IPS-NIHi7 (cell line): ENCODE results near the gene DCUN1D2.
A peak's percentile ranks its signal among the peaks of the same experiment; 100 is the strongest.
"Not testable (repeated sequence)": the region's sequence is repeated elsewhere in the genome, so short reads cannot be mapped to it uniquely, and the experiment has no call there.

ENCODE experiments used
- DNase-seq: peaks from one replicate; pipeline ENCODE4 v3.0.0; 2012; ENCODE audit warnings: mixed read lengths; ENCODE audit errors: extremely low spot score

Gene DCUN1D2

DNA sequence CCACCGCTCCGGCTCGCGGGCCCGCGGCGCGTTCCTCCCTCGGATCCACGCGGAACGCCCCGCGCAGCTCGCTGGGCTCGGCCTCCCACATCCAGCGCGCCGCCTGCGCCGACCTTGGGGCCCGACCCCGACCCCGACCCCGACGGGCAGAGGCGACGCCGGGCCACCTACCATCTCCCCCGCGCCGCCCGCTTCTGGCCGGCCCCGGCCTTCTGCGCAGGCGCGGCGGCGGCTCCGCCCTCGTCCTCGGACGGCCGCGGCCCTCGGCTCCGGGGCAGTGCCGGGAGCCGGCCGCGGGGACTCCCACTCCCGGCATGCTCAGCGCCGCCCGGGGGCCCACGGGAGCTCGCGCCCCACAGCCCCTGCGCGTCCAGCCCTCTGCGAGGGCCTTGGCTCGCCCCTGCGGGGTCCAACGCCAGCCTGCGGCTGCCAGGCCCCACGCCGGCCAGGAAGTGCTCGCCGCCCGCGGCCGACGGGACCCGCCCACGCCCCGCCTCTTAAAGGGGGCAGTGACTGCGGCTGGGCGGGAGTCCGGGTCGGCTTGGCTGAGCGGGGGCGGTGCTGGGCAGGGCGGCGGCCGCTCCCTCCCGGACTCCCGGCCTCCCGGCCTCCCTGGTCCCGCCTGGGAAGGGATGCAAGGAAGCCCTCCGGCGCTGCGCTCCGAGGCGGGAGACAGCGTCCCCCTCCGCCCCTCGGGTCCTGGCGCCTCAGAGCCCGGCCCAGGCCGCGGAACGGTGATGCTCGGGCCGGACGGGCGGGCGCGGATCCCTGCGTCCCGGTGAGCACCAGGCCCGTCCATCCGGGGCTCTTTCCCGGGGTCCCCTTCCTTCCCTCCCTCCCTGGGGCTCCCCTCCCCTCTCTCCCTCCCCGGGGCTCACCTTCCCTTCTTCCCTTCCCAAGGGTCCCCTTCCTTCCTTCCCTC, at the start of gene DCUN1D2:
Gene DCUN1D2 (minus strand): TSS at position 216 of the 922 bp plus-strand sequence. CDS start 42 bp downstream, at position 174.
- peak; percentile 95 for DNase-seq

DNA sequence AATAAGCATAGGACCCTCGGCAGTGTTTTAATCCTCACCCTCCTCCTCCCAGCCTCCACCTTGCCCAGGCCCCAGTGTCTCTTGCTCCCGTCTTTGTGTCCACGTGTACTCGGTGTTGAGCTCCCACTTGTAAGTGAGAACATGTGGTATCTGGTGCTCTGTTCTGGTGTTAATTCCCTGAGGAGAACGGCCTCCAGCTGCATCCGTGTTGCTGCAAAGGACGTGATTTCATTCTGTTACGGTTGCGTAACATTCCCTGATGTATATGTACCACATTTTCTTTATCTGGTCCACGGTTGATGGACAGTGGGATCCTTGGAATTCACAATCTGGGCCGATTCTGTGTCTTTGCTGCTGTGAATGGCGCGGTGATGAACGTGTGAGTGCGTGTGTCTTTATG, 49.3 kb upstream of the DCUN1D2 start:
- no peak for DNase-seq

DNA sequence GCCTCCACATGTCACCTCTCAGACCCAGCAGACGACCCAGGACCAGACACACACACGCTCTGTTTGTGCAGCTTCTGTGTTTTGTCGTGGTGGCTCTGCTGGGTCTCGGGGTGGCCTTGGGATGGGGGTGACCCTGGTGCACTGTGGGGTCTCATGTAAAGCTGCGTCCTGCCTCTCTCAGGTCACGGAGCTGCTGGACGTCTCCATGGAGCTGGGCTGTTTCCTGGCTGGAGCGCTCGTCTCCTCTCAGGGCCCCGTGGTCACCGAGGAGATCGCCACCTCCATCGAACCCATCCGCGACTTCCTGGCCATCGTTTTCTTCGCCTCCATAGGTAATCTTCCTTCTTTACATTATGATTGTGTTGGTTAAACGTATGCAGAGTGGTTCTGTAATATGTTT, 48.7 kb upstream of the DCUN1D2 start:
- no peak for DNase-seq

DNA sequence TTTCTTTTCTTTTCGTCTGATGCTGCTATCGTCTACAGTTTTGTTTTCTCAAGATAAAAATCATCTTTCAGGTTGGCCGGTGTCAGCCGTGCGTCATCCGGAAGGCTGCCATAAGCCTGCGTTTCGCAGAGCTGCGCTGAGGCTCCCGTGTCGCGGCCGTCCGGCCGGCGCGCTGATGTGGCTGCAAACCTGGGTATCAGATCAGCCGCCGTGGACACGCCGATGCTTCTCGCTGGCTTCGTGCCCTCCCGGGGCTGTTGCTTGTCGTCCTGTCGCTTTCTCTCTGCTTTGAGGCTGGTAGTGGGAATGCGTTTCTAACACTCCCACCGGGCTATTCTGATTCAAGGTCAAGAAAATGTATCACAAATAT, 48.2 kb upstream of the DCUN1D2 start:
- no peak for DNase-seq

DNA sequence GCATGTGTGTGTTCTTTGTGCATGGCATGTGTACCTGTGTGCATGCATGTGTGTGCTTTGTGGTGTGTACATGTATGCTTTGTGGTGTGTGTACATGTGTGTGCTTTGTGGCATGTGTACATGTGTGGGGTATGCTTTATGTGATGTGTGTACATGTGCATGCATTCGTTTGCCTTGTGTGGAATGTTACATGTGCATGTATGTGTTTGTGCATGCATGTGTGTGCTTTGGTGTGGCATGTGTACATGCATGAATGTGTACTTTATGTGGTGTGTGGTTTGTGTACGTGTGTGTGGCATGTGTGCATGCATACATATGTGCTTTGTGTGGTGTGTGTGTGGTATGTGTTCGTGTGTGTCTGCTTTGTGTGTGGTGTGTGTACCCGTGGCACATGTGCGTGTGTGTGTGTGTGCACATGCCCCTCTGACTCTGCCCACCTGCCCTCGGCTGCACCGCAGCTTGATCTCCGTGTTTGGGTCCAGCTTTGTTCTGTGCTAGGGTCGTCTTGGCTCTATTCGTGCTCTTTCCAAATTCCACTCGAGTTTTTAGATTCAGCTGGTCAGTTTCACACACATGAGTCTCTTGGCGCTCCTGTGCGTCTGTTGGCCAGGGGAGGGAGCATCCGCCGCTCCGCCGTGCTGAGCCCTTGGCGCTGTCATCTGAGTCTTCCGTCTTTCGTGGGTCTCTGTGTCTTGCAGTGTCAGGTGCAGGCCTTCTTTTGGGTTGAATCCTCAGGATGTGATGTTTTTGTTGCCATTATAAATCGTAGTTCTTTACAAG, 47.6 kb upstream of the DCUN1D2 start:
- no peak for DNase-seq

DNA sequence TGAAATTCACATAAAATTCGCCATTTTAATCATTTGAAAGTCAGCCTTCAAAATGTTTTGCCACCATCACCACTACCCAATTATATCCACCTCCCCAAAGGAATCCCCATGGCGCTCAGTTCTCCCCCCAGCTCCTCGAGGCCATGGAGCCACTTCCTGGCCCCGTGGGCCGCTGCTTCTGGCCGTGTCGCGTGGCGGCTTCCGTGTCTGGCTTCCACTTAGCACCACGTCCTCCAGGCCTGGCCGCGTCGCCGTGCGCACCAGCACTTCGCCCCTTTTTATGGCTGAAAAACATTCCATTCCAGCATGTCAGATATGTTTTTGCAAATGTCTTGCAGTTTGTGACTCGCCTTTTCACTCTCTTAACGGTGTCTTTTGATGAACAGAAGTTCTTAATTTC, 46.7 kb upstream of the DCUN1D2 start:
- no peak for DNase-seq

DNA sequence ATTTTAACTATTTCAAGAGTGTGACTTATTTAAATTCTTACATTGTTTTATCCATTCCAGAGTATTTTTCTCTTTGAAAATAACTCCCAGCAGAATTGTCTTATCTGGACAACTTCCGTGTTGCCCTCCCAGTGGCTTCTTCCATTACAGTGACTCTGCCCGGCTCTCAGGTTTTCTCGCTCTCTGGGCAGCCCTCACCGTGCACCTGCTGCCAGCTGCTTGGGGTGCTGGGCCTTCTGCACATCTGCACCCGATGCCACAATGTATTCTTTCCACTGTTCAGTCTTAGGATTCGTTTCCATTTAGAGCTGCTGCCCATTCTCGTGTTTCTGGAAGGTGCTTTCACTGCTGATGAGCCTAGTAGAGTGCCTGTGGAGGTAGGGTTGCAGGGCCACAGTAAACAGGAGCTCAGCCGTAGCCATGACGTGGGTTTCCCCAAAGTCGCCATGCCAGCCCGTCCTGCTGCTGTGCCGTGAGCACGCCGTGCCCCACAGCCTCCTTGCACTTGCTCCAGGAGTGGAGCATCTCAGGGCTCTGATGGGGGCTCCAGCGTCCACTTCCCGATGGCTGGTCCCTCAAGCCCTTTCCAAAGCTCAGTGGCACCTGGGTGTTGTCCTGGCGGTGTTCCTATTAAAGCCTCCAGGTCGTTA, 46.1 kb upstream of the DCUN1D2 start:
- DNase-seq, result no peak

DNA sequence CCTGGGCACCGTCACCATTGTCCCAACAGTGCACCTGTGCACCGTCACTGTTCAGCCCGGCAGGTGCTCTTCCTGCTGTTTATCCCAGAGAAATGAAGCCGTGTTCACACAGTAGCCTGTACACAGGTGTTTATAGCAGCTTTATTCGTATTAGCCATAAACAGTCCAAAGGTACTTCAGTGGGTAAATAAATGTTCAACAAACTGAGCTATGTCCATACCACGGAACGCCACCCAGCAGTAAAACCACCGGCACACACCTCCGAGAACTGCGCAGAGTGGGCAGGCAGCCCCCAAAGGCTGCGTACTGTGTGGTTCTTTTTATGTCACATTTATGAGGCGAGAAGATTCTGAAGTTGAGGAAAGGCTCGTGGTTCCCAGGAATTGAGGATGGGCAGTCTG, 44.9 kb upstream of the DCUN1D2 start:
- DNase-seq, result no peak

DNA sequence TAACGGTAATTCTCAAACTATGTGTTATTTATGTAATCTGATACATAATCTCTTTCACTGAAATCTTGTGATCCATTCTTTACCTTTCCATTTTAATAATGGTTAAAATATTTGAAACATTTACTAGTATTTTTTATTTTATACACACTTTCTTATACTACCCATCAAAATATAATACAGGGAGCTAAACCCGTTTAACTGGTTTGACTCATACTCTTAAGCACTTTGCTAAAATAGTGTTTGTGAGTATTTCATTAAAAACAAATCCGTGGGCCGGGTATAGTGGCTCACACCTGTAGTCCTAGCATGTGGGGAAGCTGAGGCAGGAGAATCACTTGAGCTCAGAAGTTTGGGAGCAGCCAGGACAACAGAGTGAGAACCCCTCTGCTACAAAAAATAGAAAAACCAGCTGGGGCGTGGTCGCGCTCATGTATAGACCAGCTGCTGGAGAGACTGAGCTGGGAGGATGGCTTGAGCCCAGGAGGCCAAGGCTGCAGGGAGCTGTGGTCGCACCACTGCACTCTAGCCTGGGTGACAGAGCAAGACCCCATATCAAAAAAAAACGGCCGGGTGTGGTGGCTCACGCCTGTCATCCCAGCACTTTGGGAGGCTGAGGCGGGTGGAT, 43.8 kb upstream of the DCUN1D2 start:
- DNase-seq, result no peak

DNA sequence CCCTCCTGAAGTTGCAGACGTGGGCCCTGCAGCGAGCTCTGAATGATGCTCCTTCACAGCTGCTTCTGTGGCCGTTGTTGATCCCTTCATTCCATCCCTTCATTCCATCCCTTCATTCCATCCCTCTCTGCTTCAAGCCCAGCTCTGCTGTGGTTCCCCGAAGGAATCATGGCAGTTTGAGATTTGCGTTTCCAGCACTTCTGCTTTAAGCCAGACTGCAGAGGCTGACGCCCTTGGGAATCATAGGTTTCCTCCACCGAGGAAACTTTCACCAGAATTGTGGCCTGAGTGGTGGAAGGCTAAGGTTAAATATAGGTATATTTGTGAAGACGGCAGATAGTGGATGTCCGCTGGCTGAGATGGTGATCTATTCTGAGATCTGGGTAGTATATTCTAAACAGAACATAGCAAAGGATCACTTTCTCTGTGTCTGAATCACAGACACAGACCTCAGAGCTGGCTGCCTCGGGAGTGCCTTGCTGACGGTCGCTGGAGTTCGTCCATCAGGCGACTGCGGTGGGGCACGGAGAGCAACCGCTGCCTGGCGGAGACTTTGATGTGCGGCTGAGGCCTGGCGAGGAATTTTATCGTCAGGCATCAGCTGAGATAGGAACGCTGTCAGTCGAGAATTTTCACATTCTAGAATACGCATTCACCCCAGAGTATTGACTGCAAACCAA, 42.8 kb upstream of the DCUN1D2 start:
- DNase-seq, result no peak

DNA sequence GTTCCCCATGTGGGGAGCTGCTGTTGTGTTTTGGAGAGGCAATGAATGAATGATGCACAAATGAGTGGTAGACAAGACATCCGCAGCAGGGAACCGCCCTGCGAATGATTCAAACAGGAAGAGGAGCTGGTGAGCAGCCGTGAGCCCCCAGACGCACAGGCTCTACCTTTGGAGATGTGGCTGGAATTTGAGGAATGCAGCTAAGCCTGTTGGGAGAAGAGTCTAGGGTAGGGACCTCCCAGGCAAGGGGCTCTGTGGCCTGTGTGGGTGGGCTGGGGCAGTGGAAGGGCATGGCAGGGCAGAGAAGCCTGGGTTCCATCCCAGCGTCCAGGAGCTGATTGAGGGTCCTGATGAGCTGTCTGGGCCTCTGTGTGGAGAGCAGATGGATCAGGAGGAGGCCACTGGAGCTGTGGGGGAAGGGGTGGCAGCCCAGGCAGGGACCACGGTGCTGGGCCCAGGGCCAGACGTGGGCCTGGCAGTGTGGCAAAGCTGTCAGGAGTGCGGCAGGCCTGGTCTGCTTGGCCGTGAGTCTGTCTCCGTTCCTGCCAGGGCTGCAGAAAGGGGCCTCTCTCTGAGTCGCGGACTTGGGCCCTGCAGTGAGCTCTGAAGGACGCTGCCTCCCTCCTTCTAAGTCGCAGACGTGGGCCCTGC, 41.8 kb upstream of the DCUN1D2 start:
- peak; percentile 76 for DNase-seq

DNA sequence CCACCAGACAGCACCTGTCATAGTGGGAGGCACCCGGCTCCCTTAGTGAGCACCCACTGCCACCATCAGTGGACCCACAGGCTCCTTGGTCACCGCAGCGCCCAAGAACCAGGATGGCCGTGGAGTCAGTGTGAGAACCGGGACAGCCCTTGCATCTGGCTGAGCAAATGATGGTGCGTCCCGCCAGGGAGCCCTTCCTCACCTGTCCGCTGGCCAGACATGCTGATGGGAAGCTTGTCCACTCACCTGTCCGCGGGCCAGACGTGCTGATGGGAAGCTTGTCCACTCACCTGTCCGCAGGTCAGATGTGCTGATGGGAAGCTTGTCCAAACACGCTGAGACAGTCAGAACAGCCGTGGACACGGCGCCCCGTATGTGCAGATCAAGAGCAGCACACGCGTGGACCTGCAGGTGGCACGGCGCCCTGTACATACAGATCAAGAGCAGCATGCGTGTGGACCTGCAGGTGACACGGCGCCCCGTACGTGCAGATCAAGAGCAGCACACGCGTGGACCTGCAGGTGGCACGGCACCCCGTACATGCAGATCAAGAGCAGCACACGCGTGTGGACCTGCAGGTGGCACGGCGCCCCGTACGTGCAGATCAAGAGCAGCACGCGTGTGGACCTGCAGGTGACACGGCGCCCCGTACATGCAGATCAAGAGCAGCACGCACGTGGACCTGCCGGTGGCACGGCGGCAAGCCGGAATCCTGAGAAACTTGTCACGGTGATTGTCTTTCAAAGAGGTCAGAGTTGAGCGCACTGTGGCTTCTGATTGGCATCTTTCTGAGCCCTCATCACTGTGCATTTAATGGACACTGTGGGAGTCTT, 40.7 kb upstream of the DCUN1D2 start:
- no peak for DNase-seq

DNA sequence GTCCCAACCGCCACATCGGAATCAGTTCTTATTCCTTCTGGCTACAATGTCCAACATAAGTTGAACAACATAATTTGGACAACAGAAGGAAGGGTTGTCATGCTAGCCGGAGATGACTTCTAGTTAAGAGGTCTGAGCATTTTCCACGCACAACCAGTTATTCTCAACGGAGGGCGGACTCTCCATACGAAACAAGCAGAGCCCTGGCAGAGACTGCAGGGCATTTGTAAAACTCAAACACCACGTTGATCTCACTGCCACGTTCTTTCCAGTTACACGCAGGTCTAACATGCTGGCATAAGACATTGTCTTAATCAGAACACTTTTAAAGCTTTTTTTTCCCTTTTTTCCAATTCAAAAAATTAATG, 38.3 kb upstream of the DCUN1D2 start:
- no peak for DNase-seq

DNA sequence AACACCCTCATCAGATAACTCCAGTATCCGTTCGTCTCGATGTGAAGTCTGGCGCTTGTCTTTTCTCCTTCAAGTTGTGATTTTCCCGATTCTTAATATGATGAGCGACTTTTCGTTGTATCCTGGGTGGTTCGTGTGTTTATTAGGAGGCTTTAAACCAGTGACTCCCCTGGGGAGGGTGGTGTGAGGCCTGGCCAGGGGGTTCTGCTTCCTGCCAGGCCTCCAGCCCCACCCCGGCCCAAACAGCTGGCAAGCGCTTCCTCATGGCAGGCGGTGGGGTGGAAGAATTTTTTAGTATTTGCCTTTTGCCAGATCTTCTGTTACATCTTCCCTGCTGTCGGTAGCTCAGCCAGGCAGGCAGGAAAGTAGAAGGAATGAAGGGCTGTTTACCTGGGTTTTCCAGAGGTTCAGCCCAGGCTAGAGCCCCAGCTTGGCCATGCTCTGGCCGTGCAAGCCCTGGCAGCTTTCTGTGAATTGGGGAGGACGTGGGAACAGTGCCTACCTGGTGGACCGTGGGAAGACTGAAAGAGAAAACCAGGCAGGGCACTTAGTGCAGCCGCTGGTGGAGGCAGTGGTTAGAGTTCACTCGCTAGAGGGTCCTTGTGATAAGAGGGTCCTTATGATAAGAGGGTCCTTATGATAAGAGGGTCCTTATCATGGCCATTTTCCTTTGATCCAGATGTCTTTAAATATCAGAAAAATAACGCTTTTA, 37.7 kb upstream of the DCUN1D2 start:
- DNase-seq, result no peak

DNA sequence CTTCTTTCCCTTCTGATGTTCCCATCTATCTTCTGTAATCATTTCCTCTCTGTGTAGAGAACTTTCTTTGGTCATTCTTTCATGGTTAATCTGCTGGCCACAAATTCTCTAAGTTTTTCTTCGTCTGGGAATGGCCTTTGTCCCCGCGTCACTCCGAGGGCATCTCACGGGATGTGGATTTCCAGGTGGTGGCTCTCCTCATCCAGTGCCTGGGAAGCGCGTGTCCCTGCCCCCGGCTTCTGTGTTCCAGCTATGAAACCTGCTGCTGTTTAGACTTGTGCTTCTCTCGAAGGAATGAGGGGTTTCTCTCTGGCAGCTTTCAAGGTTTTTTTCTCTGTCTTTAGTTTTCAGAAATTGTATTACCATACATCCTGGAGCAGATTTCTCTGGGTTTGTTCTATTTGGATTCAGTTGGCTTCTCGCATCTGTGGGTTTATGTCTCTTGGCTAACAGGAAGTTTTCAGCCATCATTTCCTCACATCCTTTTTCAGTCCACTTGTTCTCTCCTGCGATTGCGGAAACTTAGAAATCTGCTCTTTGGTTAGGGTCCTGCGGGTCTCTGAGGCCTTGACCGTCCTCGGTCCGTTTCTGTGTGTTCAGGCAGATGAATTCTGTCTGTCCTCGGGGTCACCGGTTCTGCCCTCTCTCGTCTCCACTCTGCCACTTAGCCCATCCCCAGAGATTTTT, 36.9 kb upstream of the DCUN1D2 start:
- DNase-seq, result no peak

DNA sequence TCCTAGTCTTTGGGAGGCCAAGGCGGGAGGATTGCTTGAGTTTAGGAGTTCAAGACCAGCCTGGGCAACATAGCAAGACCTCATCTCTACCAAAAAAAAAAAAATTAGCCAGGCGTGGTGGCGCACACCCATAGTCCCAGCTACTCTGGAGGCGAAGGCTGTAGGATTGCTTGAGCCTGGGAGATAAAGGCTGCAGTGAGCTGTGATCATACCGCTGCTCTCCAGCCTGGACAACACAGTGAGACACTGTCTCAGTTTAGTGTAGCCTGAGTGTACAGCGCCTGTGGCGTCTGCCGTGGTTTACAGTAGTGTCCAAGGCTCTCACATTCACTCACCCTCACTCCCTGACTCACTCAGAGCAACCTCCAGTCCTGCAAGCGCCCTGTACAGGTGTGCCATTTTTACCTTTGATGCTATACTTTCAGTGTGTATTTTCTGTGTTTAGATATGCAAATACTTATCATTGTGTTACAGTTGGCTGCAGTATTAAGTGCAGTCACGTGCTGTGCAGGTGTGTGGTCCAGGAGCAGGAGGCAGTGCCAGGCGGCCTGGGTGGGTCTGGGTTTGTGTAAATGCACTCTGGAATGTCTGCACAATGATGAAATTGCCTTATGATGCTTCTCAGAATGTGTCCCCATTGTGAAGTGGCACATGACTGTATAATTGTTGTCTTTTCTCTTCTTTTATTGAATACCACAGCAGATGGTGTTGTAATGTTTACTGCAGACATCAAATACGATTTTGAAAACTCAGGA, 36.1 kb upstream of the DCUN1D2 start:
- DNase-seq, result no peak

DNA sequence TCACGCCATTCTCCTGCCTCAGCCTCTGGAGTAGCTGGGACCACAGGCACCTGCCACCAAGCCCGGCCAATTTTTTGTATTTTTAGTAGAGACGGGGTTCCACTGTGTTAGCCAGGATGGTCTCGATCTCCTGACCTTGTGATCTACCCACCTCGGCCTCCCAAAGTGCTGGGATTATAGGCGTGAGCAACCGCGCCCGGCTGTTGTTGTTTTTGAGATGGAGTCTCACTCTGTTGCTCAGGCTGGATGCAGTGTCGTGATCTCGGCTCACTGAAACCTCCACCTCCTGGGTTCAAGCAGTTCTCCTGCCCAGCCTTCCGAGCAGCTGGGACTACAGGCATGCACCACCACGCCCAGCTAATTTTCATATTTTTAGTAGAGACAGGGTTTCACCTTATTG, 31.9 kb upstream of the DCUN1D2 start:
- DNase-seq, result not testable (repeated sequence)

DNA sequence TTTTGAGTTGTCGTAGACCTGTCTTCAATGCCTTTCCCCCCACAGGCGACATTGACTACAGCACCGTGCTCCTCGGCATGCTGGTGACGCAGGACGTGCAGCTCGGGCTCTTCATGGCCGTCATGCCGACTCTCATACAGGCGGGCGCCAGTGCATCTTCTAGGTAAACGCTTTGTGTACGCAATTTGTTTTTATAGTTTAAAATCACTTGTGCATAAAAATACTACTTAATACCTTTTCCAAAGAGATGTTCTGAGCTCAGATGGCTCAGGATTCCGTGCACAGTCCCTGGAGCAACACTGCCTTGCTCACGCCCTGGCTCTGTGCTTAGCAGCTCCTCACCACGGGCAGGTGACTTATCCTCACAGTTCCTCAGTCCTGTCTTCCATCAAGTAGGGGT, 30.1 kb upstream of the DCUN1D2 start:
- DNase-seq, result no peak
